ENCODE results near the gene OTOP2.

OTOP2 gene

DNA sequence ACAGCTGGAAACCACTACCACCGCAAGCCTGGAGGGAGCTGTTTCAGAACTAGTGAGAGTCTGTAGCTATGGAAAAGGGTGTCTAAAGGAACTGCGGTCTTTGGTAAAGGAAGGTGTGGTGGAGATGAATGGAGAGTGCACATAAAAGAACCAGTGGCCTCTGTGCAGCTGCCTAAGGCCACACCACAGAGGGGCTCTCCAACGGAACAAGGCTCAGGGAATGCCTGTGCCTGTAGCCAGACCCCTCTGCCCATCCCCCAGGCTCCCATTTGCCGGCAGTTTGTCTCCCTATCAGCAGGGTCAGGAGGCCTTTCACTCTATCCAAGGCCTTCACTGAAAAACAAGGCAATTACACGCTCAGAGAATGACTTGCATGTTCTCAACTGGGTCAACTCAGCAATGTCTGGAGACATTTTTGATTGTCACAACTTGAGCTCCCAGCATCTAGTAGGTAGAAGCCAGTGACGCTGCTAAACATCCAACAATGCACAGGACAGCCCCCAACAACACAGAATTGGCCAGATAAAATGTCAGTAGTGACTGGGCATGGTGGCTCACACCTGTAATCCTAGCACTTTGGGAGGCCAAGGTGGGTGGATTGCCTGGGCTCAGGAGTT is 48.0 kb upstream of the OTOP2 start:
- Histone ChIP-seq H3K9ac (ENCODE audit: low read length) (no peak overlapping the region), H3K9me3 (ENCODE audit: low read length) (no peaks in the 10 kb centered on the region)

DNA sequence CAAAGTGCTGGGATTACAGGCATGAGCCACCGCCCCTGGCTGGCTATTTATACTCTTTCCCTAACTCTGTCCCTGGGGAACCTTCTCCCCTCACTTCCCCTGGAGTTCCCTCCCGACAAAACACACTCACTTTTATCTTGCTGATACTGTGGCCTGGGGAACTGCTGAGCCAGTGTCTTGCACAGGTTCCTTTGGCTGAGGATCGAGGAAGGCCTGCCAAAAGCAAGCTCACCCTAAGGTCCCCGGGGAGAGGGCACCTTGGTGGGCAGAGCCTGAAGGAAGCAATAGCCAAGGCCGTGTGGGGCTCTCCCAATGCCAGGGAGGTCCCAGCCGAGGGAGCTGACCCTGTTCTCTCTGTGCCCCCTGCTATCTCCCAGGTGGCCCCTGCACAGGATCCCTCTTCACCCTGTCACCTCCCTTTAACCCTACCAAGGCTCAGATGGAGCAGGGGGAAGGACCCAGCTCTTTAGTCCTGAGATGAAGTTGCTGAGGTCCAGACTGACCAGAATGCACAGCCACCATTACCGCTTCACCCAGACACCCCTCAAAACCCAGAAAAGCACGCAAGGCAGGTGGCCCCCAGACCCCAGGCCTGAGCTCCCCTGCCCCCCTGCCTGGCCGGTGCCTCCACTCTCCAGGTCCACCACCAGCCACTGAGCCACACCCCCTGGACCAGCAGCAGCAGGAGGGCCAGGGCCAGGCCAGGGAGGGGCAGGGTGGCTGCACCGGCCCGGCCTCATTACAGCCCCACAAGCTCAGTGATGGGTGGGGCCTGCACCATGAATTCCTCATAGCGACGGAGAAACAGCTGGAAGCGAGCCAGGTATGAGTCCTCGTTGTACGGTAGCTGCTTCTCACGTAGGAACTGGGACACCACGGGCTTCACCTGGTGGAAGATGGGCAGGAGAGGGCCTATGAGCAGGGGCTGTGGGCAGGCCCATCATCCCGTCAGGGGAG is 46.2 kb upstream of the OTOP2 start:
- H3K9ac ChIP-seq (ENCODE audit: low read length): no peak overlapping the region
- H3K79me2 ChIP-seq (ENCODE audit: insufficient read depth, low read length): no peaks in the 10 kb centered on the region
- H3F3A ChIP-seq (ENCODE audit: insufficient read depth, low read length): no peaks in the 10 kb centered on the region
- no peaks in the 10 kb centered on the region for H4K20me1 ChIP-seq (ENCODE audit: insufficient read depth, low read length)
- peaks cover 6% of the 10 kb centered on the region; the same call in 1 of the 2 replicates for H3K27me3 ChIP-seq (ENCODE audit: insufficient read depth, low read length)
- peaks cover 8% of the 10 kb centered on the region for H3K4me1 ChIP-seq (ENCODE audit: insufficient read depth, low read length, severe bottlenecking)
- H3K4me3 ChIP-seq (ENCODE audit: low read depth, low read length, poor library complexity, severe bottlenecking): no peak overlapping the region
- H2AFZ ChIP-seq (ENCODE audit: low read length): no peak overlapping the region
- no peaks in the 10 kb centered on the region for H3K9me2 ChIP-seq (ENCODE audit: low read depth, low read length)
- no peak for TF ChIP-seq EZH2 (IDR thresholded peaks at IDR 0.05; ENCODE audit: borderline replicate concordance, low read length)
- TF ChIP-seq, protein P1, sequence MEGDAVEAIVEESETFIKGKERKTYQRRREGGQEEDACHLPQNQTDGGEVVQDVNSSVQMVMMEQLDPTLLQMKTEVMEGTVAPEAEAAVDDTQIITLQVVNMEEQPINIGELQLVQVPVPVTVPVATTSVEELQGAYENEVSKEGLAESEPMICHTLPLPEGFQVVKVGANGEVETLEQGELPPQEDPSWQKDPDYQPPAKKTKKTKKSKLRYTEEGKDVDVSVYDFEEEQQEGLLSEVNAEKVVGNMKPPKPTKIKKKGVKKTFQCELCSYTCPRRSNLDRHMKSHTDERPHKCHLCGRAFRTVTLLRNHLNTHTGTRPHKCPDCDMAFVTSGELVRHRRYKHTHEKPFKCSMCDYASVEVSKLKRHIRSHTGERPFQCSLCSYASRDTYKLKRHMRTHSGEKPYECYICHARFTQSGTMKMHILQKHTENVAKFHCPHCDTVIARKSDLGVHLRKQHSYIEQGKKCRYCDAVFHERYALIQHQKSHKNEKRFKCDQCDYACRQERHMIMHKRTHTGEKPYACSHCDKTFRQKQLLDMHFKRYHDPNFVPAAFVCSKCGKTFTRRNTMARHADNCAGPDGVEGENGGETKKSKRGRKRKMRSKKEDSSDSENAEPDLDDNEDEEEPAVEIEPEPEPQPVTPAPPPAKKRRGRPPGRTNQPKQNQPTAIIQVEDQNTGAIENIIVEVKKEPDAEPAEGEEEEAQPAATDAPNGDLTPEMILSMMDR (IDR thresholded peaks at IDR 0.05; ENCODE audit: low read length): no peak
- H3K4me2 ChIP-seq (ENCODE audit: low read length): no peak overlapping the region
- no peaks in the 10 kb centered on the region for H3K36me3 ChIP-seq (ENCODE audit: insufficient read depth, low read length)
- no peak overlapping the region for H3K27ac ChIP-seq (ENCODE audit: low read depth, low read length, poor library complexity, severe bottlenecking)
- H3K9me3 ChIP-seq (ENCODE audit: low read length): no peaks in the 10 kb centered on the region

More for the DNA sequence above, 48.0 kb upstream of the OTOP2 start:
- H3F3A ChIP-seq (ENCODE audit: insufficient read depth, low read length): no peaks in the 10 kb centered on the region
- no peak overlapping the region for H3K27ac ChIP-seq (ENCODE audit: low read depth, low read length, poor library complexity, severe bottlenecking)
- peaks cover 15% of the 10 kb centered on the region for H3K4me1 ChIP-seq (ENCODE audit: insufficient read depth, low read length, severe bottlenecking)
- no peak overlapping the region for H3K4me2 ChIP-seq (ENCODE audit: low read length)
- H3K4me3 ChIP-seq (ENCODE audit: low read depth, low read length, poor library complexity, severe bottlenecking): no peak overlapping the region
- no peaks in the 10 kb centered on the region for H3K79me2 ChIP-seq (ENCODE audit: insufficient read depth, low read length)
- no peaks in the 10 kb centered on the region for H3K27me3 ChIP-seq (ENCODE audit: insufficient read depth, low read length)
- TF ChIP-seq, protein P1 (IDR thresholded peaks at IDR 0.05; ENCODE audit: low read length): no peak
- no peak for TF ChIP-seq EZH2 (IDR thresholded peaks at IDR 0.05; ENCODE audit: borderline replicate concordance, low read length)
- no peaks in the 10 kb centered on the region for H3K36me3 ChIP-seq (ENCODE audit: insufficient read depth, low read length)
- H4K20me1 ChIP-seq (ENCODE audit: insufficient read depth, low read length): no peaks in the 10 kb centered on the region
- no peaks in the 10 kb centered on the region for H3K9me2 ChIP-seq (ENCODE audit: low read depth, low read length)
- H2AFZ ChIP-seq (ENCODE audit: low read length): no peak overlapping the region

DNA sequence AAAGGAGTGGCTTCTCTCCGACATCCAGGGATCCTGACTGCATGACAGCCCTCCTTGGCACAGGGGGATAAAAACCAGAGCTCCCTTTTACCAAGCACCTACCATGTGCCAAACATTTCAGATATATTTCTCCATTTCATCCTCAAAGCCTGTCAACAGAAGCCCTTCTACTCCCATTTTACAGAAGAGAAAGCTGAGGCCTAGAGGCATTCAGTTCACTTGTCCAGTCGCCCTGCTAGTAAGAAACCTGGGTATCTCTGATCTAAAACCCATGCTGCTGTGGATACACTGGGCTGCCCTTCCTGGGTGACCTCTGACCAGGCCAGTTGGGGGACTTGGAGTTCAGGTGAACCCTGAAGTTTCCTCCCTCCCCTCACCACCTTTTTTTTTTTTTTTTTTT is 45.4 kb upstream of the OTOP2 start:
- Histone ChIP-seq H3K79me2 (ENCODE audit: insufficient read depth, low read length) (no peaks in the 10 kb centered on the region), H2AFZ (ENCODE audit: low read length) (no peak overlapping the region), H3K4me1 (ENCODE audit: insufficient read depth, low read length, severe bottlenecking) (peaks cover 6% of the 10 kb centered on the region), H3K4me3 (ENCODE audit: low read depth, low read length, poor library complexity, severe bottlenecking) (no peak overlapping the region), H3K4me2 (ENCODE audit: low read length) (no peak overlapping the region), H3K27ac (ENCODE audit: low read depth, low read length, poor library complexity, severe bottlenecking) (no peak overlapping the region), H3F3A (ENCODE audit: insufficient read depth, low read length) (no peaks in the 10 kb centered on the region), H3K36me3 (ENCODE audit: insufficient read depth, low read length) (no peaks in the 10 kb centered on the region), H3K9me3 (ENCODE audit: low read length) (no peaks in the 10 kb centered on the region), H3K9ac (ENCODE audit: low read length) (no peak overlapping the region), H3K27me3 (ENCODE audit: insufficient read depth, low read length) (peaks cover 10% of the 10 kb centered on the region; the same call in 1 of the 2 replicates), H4K20me1 (ENCODE audit: insufficient read depth, low read length) (no peaks in the 10 kb centered on the region), H3K9me2 (ENCODE audit: low read depth, low read length) (no peaks in the 10 kb centered on the region)
- TF ChIP-seq, protein P1 (IDR thresholded peaks at IDR 0.05; ENCODE audit: low read length): no peak
- TF ChIP-seq EZH2 (IDR thresholded peaks at IDR 0.05; ENCODE audit: borderline replicate concordance, low read length): no peak
